ENCODE data around the gene RRAS2. TPM values are rescaled to one million over a fixed set of nuclear protein-coding genes. Genes with fewer than 3 reads are reported as not detected.

Gene RRAS2
- total and polyA plus RNA-seq, 9 of the 15 experiments (the other 6 are each of a cell fraction or from before 2014, with no cell fraction given) = 9.4 to 47.5 (median 37.6) TPM

DNA sequence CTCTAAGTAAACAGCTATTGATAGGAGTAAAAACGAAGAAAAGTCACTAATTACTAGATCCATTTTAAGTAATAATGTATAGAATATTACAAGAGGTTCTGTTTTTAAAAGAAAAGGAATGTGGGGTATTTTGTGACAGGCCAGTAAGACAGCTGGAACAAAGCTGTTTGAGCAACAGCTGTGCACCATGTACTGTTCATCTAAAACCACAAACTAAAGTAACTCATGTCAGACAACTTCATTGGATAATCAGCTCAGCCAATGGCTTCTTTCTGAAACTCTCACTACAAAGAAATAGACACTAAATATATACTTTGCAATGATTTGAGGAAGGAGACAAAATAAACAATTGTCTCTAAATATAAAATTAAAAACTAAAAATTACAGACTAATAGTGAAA, 16.1 kb downstream of the RRAS2 start:
- H3K4me1 ChIP-seq (replicated peaks in 1 of 2; ENCODE audit: control insufficient read depth in 2 of 2, insufficient read depth in 2 of 2, low read length in 2 of 2) = no peaks in the 10 kb centered on the region
- WGBS (ENCODE audit: insufficient coverage, low coverage, missing lambda C conversion rate) = 39% methylated on average over 1 of the region's 1 CpG
- H3K9me3 ChIP-seq (replicated peaks; ENCODE audit: control insufficient read depth, insufficient read depth, low read depth, low read length) = peaks cover 3% of the 10 kb centered on the region
- H3K9me1 ChIP-seq (ENCODE audit: control insufficient read depth, insufficient read depth, low read length) = no peaks in the 10 kb centered on the region
- no peak overlapping the region for H3K4me3 ChIP-seq
- no TSS peak for BruUV-seq (replicated peaks)
- H3K36me3 ChIP-seq (ENCODE audit: control insufficient read depth, insufficient read depth, low read length) = no peaks in the 10 kb centered on the region
- ATAC-seq (no peak), FAIRE-seq (no peak), DNase-seq (ENCODE audit: extremely low read depth in 1 of 4, low spot score in 3 of 4) (no peak)
- H3K27me3 ChIP-seq (ENCODE audit: control insufficient read depth in 2 of 2, insufficient read depth in 2 of 2, low read length in 2 of 2) = no peaks in the 10 kb centered on the region
- ChIA-PET POLR2A (no interaction called here), CTCF (ENCODE audit: low intra/inter-chr PET ratio) (no interaction called here)
- H3K27ac ChIP-seq (ENCODE audit: extremely low read depth, low read depth, low read length) = no peak overlapping the region
- in situ Hi-C loops (cut with MboI) = no loop called here
- peaks cover 79% of the 10 kb centered on the region for H3K79me2 ChIP-seq (ENCODE audit: control insufficient read depth, insufficient read depth, low read length)
- no peaks in the 10 kb centered on the region for H4K20me1 ChIP-seq (replicated peaks; ENCODE audit: control insufficient read depth, insufficient read depth, low read length)
- no peak overlapping the region for H3K9ac ChIP-seq (ENCODE audit: insufficient read depth in 1 of 2, low read depth in 2 of 2, low read length in 2 of 2)
- no peak overlapping the region for H3K4me2 ChIP-seq (ENCODE audit: insufficient read depth, low read length)
- H2AFZ ChIP-seq (ENCODE audit: low read depth, low read length) = no peak overlapping the region
- intact Hi-C loops (cut with micrococcal nuclease) = no loop called here
- TF ChIP-seq HDAC3 (IDR thresholded peaks at IDR 0.05; ENCODE audit: borderline replicate concordance, partially characterized antibody) (no peak), POLR2G (IDR thresholded peaks at IDR 0.05; ENCODE audit: low read depth, low read length) (no peak), PHF21A (IDR thresholded peaks at IDR 0.05; ENCODE audit: borderline replicate concordance, low read depth) (no peak), EP400 (IDR thresholded peaks at IDR 0.05) (no peak), SREBF1 (IDR thresholded peaks at IDR 0.05; ENCODE audit: borderline replicate concordance, low read depth, low read length) (no peak), SLC30A9 (CRISPR knock-in tag; IDR thresholded peaks at IDR 0.05) (no peak), CTBP1 (IDR thresholded peaks at IDR 0.05; ENCODE audit: borderline replicate concordance) (no peak), ZNF347 (CRISPR knock-in tag; IDR thresholded peaks at IDR 0.05; ENCODE audit: low read depth) (no peak), ZNF121 (CRISPR knock-in tag; conservative IDR thresholded peaks at IDR 0.05) (no peak), GATAD2B (IDR thresholded peaks at IDR 0.05; ENCODE audit: borderline replicate concordance) (no peak), CBX2 (IDR thresholded peaks at IDR 0.05; ENCODE audit: insufficient read depth, low read length, poor library complexity, severe bottlenecking) (no peak), SMARCA5 (IDR thresholded peaks at IDR 0.05) (no peak), SPI1 (IDR thresholded peaks at IDR 0.05; ENCODE audit: borderline replicate concordance, low read depth, low read length) (no peak), RBM25 (IDR thresholded peaks at IDR 0.05; ENCODE audit: low read depth, low read length, severe bottlenecking) (no peak)
- TF ChIP-seq, protein P1, sequence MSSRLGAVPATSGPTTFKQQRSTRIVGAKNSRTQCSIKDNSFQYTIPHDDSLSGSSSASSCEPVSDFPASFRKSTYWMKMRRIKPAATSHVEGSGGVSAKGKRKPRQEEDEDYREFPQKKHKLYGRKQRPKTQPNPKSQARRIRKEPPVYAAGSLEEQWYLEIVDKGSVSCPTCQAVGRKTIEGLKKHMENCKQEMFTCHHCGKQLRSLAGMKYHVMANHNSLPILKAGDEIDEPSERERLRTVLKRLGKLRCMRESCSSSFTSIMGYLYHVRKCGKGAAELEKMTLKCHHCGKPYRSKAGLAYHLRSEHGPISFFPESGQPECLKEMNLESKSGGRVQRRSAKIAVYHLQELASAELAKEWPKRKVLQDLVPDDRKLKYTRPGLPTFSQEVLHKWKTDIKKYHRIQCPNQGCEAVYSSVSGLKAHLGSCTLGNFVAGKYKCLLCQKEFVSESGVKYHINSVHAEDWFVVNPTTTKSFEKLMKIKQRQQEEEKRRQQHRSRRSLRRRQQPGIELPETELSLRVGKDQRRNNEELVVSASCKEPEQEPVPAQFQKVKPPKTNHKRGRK (tag; IDR thresholded peaks at IDR 0.05) = no peak
- TF ChIP-seq, protein P2, sequence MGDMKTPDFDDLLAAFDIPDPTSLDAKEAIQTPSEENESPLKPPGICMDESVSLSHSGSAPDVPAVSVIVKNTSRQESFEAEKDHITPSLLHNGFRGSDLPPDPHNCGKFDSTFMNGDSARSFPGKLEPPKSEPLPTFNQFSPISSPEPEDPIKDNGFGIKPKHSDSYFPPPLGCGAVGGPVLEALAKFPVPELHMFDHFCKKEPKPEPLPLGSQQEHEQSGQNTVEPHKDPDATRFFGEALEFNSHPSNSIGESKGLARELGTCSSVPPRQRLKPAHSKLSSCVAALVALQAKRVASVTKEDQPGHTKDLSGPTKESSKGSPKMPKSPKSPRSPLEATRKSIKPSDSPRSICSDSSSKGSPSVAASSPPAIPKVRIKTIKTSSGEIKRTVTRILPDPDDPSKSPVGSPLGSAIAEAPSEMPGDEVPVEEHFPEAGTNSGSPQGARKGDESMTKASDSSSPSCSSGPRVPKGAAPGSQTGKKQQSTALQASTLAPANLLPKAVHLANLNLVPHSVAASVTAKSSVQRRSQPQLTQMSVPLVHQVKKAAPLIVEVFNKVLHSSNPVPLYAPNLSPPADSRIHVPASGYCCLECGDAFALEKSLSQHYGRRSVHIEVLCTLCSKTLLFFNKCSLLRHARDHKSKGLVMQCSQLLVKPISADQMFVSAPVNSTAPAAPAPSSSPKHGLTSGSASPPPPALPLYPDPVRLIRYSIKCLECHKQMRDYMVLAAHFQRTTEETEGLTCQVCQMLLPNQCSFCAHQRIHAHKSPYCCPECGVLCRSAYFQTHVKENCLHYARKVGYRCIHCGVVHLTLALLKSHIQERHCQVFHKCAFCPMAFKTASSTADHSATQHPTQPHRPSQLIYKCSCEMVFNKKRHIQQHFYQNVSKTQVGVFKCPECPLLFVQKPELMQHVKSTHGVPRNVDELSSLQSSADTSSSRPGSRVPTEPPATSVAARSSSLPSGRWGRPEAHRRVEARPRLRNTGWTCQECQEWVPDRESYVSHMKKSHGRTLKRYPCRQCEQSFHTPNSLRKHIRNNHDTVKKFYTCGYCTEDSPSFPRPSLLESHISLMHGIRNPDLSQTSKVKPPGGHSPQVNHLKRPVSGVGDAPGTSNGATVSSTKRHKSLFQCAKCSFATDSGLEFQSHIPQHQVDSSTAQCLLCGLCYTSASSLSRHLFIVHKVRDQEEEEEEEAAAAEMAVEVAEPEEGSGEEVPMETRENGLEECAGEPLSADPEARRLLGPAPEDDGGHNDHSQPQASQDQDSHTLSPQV (IDR thresholded peaks at IDR 0.05) = no peak
